Measurements from ENCODE around the gene SLC16A5. TPM values are rescaled to one million over a fixed set of nuclear protein-coding genes. Genes with fewer than 3 reads are reported as not detected.
"Not testable (repeated sequence)": the region's sequence is repeated elsewhere in the genome, so short reads cannot be mapped to it uniquely, and the experiment has no call there.

The SLC16A5 gene
- total RNA-seq, 1 donor from 2014 or later: 6.8 TPM

DNA sequence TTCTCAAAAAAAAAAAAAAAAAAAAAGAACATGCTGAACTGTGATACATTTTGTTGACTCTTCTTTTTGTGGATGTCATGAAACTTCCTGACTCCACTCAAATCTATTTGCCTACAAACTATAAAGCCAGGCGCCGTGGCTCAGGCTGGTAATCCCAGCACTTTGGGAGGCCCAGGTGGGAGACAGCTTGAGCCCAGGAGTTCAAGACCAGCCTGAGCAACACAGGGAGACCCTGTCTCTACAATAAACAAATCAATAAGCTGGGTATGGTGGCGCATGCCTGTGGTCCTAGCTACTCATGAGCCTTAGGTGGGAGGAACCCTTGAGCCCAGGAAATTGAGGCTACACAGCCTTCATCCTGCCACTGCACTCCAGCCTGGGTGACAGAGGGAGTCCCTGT lies 45.2 kb downstream of the SLC16A5 start:
- H3K4me3 Mint-ChIP-seq: peak overlapping the region; percentile 21
- intact Hi-C loops (cut with micrococcal nuclease): loop anchor here (5.0 kb wide), 1 partner anchor 49 kb away; the partner anchor contains the start of gene SUMO2

DNA sequence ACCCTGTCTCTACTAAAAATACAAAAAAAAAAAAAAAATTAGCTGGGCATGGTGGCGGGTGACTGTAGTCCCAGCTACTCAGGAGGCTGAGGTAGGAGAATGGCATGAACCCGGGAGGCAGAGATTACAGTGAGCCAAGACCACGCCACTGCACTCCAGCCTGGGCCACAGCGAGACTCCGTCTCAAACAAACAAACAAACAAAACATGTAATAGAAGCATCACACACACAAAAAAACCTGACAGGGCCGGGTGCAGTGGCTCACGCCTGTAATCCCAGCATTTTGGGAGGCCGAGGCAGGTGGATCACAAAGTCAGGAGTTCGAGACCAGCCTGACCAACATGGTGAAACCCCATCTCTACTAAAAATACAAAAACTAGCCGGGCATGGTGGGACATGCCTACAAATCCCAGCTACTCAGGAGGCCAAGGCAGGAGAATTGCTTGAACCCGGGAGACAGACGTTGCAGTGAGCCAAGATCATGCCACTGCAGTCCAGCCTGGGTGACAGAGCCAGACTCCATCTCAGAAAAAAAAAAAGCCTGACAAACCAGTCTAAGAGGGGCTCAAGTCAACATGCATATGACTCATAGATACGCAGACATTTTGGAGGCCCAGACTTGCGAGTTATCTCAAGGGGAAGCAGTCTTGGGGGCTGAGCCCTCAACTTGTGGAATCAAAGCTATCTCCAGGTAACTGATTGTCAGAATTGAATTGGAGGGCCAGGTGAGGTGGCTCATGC lies 46.0 kb downstream of the SLC16A5 start:
- H3K4me3 Mint-ChIP-seq, H3K27me3 Mint-ChIP-seq, H3K9me3 Mint-ChIP-seq, DNase-seq: not testable (repeated sequence)
- Mint-ChIP-seq H3K36me3 (ENCODE audit: low read depth) (peaks cover 27% of the 10 kb centered on the region), H3K27ac (peak overlapping the region; percentile 6), H3K4me1 (peaks cover 19% of the 10 kb centered on the region)
- intact Hi-C loops (cut with micrococcal nuclease): loop anchor here (5.0 kb wide), 1 partner anchor 49 kb away; the partner anchor contains the start of gene SUMO2

More for the DNA sequence above, 45.2 kb downstream of the SLC16A5 start:
- Mint-ChIP-seq H3K27ac (no peak overlapping the region), H3K36me3 (ENCODE audit: low read depth) (peaks cover 28% of the 10 kb centered on the region), H3K9me3 (no peaks in the 10 kb centered on the region), H3K27me3 (no peaks in the 10 kb centered on the region), H3K4me1 (peaks cover 19% of the 10 kb centered on the region)
- no peak for DNase-seq

DNA sequence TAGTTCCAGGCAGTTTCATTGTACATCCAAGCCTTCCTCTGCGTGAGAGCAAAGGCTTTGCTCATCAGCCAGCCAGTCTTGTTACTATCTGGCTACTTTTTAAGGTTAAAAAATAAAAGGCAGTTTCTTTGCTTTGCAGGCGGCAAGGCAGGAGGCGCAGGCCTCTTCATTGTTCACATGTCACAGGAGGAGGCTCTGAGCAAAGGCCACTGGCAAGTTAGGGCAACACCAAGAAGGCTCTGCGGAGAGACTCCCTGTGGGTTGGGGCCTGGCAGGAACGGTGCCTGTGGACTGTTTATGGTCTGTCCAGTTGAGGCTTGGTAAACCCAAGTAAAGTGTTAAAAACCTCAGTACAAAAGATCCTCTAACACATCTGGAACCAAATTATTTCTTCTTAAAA lies 47.7 kb downstream of the SLC16A5 start:
- Mint-ChIP-seq H3K27me3 (no peaks in the 10 kb centered on the region), H3K4me3 (no peak overlapping the region), H3K36me3 (ENCODE audit: low read depth) (peaks cover 24% of the 10 kb centered on the region), H3K4me1 (peaks cover 16% of the 10 kb centered on the region), H3K9me3 (no peaks in the 10 kb centered on the region), H3K27ac (no peak overlapping the region)
- no peak for DNase-seq
- intact Hi-C loops (cut with micrococcal nuclease): no loop called here

GRCh38 chr17:75135946-75136345 lies 48.2 kb downstream of the SLC16A5 start:
- H3K27me3 Mint-ChIP-seq: no peaks in the 10 kb centered on the region
- no peak for DNase-seq
- intact Hi-C loops (cut with micrococcal nuclease): no loop called here
- no peak overlapping the region for H3K4me3 Mint-ChIP-seq
- peaks cover 18% of the 10 kb centered on the region for H3K4me1 Mint-ChIP-seq
- no peak overlapping the region for H3K27ac Mint-ChIP-seq
- no peaks in the 10 kb centered on the region for H3K9me3 Mint-ChIP-seq
- H3K36me3 Mint-ChIP-seq (ENCODE audit: low read depth): peaks cover 25% of the 10 kb centered on the region

- Mint-ChIP-seq H3K36me3 (ENCODE audit: low read depth) (peaks cover 34% of the 10 kb centered on the region), H3K4me1 (peaks cover 23% of the 10 kb centered on the region)
- H3K27ac Mint-ChIP-seq; intact Hi-C loops (cut with micrococcal nuclease); H3K9me3 Mint-ChIP-seq; H3K27me3 Mint-ChIP-seq; H3K4me3 Mint-ChIP-seq; DNase-seq: not testable (repeated sequence)
Observed at GRCh38 chr17:75137762-75138161, 50.0 kb downstream of the SLC16A5 start.

- H3K36me3 Mint-ChIP-seq (ENCODE audit: low read depth): peaks cover 35% of the 10 kb centered on the region
- intact Hi-C loops (cut with micrococcal nuclease): no loop called here
- peaks cover 19% of the 10 kb centered on the region for H3K4me1 Mint-ChIP-seq
Observed at GRCh38 chr17:75138519-75138918, 50.8 kb downstream of the SLC16A5 start.

DNA sequence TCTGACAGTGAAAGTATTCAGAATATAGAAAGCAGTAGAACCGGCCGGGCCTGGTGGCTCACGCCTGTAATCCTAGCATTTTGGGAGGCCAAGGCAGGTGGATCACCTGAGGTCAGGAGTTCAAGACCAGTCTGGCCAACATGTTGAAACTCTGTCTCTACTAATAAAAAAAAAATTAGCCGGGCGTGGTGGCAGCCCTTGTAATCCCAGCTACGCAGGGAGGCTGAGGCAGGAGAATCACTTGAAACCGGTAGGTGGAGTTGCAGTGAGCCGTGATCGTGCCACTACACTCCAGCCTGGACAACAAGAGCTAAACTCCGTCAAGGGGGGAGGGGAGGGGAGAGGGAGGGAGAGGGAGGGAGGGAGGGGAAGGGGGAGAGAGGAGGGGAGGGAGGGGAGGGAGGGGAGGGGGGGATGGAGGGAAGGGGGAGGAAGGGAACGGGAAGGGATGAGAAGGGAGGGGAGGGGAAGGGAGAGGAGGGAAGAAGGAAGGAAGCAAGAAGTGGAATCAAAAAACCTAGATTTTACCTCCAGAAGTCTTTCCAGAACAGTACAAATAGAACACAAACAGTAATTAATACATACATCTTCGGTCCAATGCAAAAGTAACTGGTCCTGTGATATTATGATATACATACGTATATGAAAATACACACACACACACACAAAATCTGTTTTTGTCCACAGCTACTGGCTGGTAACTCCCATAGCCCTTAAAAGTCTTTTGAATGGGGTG lies 54.6 kb downstream of the SLC16A5 start:
- no peak for DNase-seq
- Mint-ChIP-seq H3K27me3 (no peaks in the 10 kb centered on the region), H3K4me3 (no peak overlapping the region), H3K27ac (no peak overlapping the region), H3K4me1 (peaks cover 20% of the 10 kb centered on the region), H3K9me3 (no peaks in the 10 kb centered on the region), H3K36me3 (ENCODE audit: low read depth) (peaks cover 52% of the 10 kb centered on the region)
- intact Hi-C loops (cut with micrococcal nuclease): no loop called here

More at GRCh38 chr17:75138519-75138918, 50.8 kb downstream of the SLC16A5 start:
- no peak for DNase-seq
- H3K4me3 Mint-ChIP-seq: no peak overlapping the region
- H3K27me3 Mint-ChIP-seq: no peaks in the 10 kb centered on the region
- no peaks in the 10 kb centered on the region for H3K9me3 Mint-ChIP-seq
- H3K27ac Mint-ChIP-seq: no peak overlapping the region

GRCh38 chr17:75144816-75145512 lies 57.2 kb downstream of the SLC16A5 start:
- DNase-seq: no peak
- Mint-ChIP-seq H3K27me3 (no peaks in the 10 kb centered on the region), H3K36me3 (ENCODE audit: low read depth) (peaks cover 66% of the 10 kb centered on the region), H3K4me3 (no peak overlapping the region), H3K27ac (no peak overlapping the region), H3K4me1 (peaks cover 29% of the 10 kb centered on the region), H3K9me3 (no peaks in the 10 kb centered on the region)
- intact Hi-C loops (cut with micrococcal nuclease): no loop called here

- no peak overlapping the region for H3K27ac Mint-ChIP-seq
- no peak overlapping the region for H3K4me3 Mint-ChIP-seq
- no peaks in the 10 kb centered on the region for H3K9me3 Mint-ChIP-seq
- no peak for DNase-seq
- H3K27me3 Mint-ChIP-seq: no peaks in the 10 kb centered on the region
- H3K36me3 Mint-ChIP-seq (ENCODE audit: low read depth): peaks cover 52% of the 10 kb centered on the region
- intact Hi-C loops (cut with micrococcal nuclease): no loop called here
- H3K4me1 Mint-ChIP-seq: peaks cover 16% of the 10 kb centered on the region
Observed at GRCh38 chr17:75146592-75146991, 58.8 kb downstream of the SLC16A5 start.

GRCh38 chr17:75147878-75148546 lies 60.3 kb downstream of the SLC16A5 start:
- Mint-ChIP-seq H3K36me3 (ENCODE audit: low read depth) (peaks cover 52% of the 10 kb centered on the region), H3K4me3 (no peak overlapping the region)
- intact Hi-C loops (cut with micrococcal nuclease): no loop called here

GRCh38 chr17:75151930-75152329 lies 64.2 kb downstream of the SLC16A5 start:
- Mint-ChIP-seq H3K9me3 (no peaks in the 10 kb centered on the region), H3K36me3 (ENCODE audit: low read depth) (peaks cover 29% of the 10 kb centered on the region), H3K4me3 (peak overlapping the region; percentile 98), H3K4me1 (peaks cover 37% of the 10 kb centered on the region), H3K27me3 (no peaks in the 10 kb centered on the region), H3K27ac (no peak overlapping the region)
- intact Hi-C loops (cut with micrococcal nuclease): loop anchor here (5.0 kb wide), 2 partner anchors 40 to 630 kb away; partner anchors contain the start of gene UNK
- no peak for DNase-seq

More at GRCh38 chr17:75147878-75148546, 60.3 kb downstream of the SLC16A5 start:
- H3K4me1 Mint-ChIP-seq: peaks cover 25% of the 10 kb centered on the region
- H3K27me3 Mint-ChIP-seq: no peaks in the 10 kb centered on the region
- no peak for DNase-seq
- no peaks in the 10 kb centered on the region for H3K9me3 Mint-ChIP-seq
- H3K27ac Mint-ChIP-seq: peak overlapping the region; percentile 46

DNA sequence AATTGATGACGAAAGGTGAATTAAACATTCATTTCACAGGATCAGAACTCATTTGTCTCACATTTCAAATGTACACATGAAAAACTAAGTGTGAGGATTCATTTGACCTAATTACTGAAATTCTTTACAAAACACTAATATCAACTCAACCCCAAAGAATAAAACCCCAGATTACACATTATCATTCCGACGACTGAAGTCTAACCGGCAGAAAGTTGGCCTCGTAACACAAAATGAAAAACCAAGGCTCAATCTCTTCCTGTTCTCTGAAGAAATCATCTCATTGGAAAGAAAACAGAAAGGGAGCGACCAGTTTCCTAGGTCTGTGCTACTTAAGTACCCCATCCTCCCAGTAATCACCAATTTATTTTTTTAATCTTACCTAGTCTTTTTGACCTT lies 64.8 kb downstream of the SLC16A5 start:
- intact Hi-C loops (cut with micrococcal nuclease): loop anchor here (5.0 kb wide), 2 partner anchors 40 to 630 kb away; partner anchors contain the start of gene UNK
- H3K27ac Mint-ChIP-seq: peak overlapping the region; percentile 96
- H3K36me3 Mint-ChIP-seq (ENCODE audit: low read depth): peaks cover 23% of the 10 kb centered on the region
- peaks cover 35% of the 10 kb centered on the region for H3K4me1 Mint-ChIP-seq
- H3K27me3 Mint-ChIP-seq: no peaks in the 10 kb centered on the region
- peak overlapping the region; percentile 98 for H3K4me3 Mint-ChIP-seq
- H3K9me3 Mint-ChIP-seq: no peaks in the 10 kb centered on the region
- no peak for DNase-seq
